Left cardiac atrium (tissue), 4 donors: ENCODE measurements around the gene LRRC75A. TPM values are rescaled to one million over a fixed set of nuclear protein-coding genes. Genes with fewer than 3 reads are reported as not detected.

ENCODE experiments used
- ATAC-seq, 2 donors: fragments of 200-7000 bp; cut with Tn5 transposase; one replicate each; pipeline ENCODE4 v1.9.1; 2020; ENCODE audit warnings: mild to moderate bottlenecking in 2 of 2, moderate library complexity in 2 of 2
- DNase-seq: peaks from one replicate; pipeline ENCODE4 v3.0.0-alpha.2; 2020
- intact Hi-C, 2 donors: fragments of 100-400 bp; cut with DNase I; formaldehyde crosslinking; loops; one replicate each; pipeline versions ENCODE4 v1.14.1 to v1.15.1; 2022 to 2023
- total RNA-seq, 2 donors: library from RNA; stranded (reverse); fragmentation: NEBNext Ultra II Directional; extraction: Animal tissue kit (Norgen Biotek cat#: 25700); gene quantifications; one replicate each; pipeline ENCODE4 v1.2.1, GENCODE V29; 2021
- donor health status: DM: no; HTN: yes; CAD: no.
- donor health status: DM: no; HTN: yes; CAD: no; lungs with severe emphysema.
- donor health status: DM: yes; HTN: yes; CAD: no.
- donor health status: Dilated cardiomyopathy.

Gene LRRC75A
- total RNA-seq, 2 donors from 2014 or later = 0.60 to 0.91 TPM

DNA sequence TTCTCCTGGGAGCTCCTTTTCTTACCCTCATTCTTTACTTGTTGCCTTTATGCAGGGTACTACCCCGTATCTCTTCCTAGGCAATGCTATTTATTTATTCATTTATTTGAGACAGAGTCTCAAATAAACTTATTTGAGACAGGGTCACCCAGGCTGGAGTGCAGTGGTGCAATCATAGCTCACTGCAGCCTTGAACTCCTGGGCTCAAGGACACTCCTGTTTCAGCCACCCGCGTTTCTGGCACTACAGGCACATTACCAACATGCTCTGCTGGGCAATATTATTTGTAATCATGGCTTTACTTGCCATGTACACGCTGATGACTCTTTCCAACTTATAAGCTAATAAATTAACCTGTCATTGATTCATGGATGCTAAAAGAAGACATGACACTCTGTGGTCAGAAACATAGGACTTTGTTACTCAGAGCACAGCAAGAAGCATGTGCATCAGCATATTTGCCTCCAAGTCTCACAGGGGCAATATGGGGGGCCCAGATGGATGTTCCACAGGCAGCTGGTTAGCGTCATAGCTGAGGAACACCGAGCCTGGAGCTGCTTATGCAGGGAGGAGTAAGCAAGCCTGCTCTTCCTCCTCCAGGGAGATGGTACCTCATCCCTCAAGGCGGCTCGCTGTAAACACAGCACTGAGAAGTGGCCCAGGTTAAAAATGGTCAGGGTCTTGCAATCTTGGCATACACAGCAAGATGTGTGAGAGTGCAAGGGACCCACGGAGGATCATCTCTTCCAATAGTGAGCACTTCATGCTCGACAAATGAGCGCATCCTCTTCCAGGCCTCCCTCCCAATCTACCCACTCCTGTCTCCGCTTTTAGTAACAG lies 4.2 kb upstream of the LRRC75A start:
- no peak for ATAC-seq
- intact Hi-C loops = no loop called here
- no peak for DNase-seq

DNA sequence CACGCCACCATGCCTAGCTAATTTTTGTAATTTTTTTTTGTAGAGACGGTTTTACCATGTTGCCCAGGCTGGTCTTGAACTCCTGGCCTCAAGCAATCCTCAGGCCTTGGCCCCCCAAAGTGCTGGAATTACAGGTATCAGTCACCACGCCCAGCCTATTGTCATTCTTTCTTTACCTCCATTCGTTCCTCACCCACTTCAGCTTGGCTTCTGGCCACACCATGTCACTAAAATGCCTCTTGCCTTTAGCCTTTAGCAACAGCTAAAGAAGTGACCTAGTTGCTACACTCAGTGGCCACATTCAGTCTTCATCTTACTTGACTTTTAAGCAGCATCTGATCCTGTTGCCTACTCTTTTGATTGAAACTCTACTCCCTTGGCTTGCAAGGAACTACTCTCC lies 3.6 kb upstream of the LRRC75A start:
- intact Hi-C loops = no loop called here
- DNase-seq (no peak), ATAC-seq (no peak)

DNA sequence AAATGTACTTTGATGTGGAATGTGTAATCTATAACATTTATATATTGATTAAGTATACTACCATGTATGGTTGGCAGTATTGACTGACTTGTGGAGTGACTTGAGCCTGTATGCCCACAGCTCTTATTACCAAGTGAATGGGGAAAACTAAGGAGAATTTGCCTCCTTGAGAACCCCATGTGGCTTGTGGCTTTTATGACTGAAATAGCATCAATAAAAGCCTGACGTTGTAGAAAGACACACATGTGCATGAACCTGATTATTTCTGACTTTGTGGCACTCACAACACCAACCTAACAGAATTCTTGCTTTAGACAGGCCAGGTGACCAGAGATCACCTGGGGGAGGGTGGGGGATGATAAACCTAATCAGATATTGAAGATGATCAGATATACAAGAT lies 2.1 kb upstream of the LRRC75A start:
- no peak for ATAC-seq
- intact Hi-C loops = no loop called here
- DNase-seq = no peak

DNA sequence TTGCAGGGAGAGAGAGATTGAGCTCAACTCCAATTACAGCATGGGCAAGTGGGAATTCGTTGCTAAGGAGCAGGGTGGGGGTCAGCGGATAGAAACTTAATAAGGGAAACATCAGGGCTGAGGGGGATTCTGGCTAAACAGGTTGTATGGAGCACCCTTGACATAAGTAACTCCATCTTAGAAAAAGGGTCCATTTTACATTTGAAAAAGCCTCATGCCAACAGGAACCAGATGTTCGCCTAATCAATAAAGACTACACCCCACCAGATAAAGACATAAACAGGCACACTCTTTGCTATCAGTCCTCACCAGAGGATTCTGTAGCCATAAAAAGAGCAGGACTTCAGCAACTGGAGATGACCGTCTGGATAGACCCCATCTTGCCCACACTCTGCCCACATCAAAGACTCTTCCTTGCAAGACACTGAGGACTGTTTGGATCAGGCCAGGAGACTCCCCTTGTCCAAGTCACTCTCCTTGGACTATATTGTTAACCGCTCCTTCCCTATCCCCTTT lies 1.6 kb upstream of the LRRC75A start:
- intact Hi-C loops = no loop called here
- DNase-seq = no peak
- ATAC-seq = no peak

DNA sequence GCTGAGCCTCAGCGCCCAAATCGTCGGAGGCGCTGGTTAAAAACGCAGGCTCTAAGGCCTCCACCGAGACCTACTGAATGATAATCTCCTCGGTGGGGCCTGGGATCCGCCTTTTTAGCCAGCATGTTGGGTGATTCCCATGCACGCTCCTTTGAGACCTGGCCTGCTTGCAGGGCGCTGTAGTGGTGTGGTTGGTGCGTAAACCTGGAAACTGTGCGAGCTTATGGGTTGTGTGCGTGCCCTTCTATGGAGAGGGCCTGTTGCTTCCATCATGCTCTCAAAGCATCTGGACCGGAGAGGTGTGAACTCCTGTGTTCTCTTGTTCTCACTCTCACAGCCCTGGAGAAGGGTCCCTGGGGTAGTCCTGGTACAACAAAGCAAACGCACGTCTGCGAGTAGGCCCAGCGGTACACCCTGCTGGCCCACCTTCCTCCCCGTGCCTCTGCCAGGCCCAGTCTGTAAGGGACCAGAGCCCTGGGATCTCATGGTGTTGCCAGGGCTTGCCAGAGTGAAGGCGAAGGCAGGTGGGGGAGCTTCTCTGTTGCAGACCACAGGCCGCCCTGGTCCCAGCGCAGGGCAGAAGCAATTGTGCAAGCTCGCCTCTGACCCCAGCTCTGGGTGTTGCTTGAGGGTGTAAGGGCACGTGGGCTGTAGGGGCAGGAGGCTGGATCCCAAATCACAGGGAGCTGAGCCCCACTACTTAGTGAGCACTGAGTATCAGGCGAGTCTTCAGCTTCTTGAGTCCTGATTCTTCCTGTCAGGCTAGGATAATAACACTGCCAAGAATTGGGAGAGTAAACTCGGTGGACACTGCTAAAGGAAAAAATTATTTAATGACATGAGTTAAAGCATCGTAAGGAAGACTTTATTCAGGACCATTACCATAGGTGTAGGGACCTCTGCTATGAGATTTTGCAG lies 879 bp upstream of the LRRC75A start:
- intact Hi-C loops = no loop called here
- ATAC-seq (peak in 1 of 2 donors; percentile 2), DNase-seq (no peak)

DNA sequence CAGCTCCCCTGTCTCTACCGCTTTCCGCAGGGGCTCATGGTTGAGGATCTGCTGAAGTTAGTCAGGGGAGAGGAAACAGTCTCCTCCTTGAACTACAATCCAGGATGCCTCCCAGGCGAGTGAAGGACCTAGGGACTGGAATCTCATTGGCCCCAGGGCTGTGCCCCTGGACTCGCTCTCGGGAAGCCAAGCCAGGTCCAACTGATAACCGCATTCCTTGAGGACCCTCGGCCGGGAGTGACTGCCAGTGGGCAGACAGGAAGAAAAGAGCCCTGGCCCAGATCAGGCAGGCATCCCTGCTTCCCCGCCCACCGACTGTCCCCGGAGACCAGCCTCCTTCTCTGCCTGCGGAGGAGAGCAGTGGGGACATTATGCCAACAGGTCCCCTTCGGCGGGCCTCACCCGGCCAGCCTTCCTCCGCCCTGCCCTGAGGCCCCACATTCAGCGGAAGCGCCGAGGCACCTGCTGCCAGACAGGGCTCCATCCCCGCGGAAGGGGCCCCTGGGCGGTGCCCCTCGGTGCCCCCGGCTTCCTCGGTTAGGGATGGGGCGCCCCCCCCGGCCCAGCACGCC lies 776 bp downstream of the LRRC75A start:
- ATAC-seq = peak in 1 of 2 donors; percentile 13
- no peak for DNase-seq
- intact Hi-C loops = no loop called here

DNA sequence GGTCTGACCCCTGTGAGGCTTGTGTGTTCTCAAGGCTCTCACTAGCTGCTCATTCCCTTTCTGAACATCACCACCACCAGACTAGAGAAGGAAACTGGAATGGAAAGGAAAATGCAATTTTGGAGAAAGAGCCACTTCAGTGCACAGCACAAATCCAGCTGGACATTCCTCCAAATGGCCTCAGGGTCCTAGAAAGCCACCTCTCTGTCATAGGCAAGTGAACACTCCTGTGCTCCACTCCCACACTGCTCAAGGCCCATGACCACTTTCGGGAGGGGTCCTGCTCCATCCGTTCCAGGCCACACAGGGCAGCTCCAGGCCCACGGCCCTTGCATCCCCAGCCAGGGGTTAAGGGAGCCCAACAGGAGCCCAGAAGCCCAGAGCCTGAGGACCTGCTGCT lies 2.6 kb downstream of the LRRC75A start:
- intact Hi-C loops = no loop called here
- ATAC-seq = no peak
- no peak for DNase-seq

DNA sequence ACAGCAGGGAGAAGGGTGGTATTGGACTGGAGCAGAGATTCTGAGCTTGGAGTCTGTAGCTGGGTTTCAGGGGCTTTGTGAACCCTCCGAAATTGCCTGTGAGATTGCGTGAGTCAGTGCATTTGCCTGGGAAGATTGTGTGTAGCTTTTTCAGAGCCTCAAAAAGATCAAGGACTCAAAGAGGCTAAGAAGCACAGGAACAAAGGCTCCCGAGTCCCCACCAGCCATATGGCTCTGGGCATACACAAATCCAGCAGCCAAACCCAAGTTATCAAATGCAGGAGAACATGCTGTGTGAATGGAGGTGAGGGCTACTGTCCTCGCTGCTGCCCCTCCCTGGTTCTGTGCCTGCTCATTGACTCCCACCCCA lies 3.0 kb downstream of the LRRC75A start:
- intact Hi-C loops = no loop called here
- DNase-seq = no peak

DNA sequence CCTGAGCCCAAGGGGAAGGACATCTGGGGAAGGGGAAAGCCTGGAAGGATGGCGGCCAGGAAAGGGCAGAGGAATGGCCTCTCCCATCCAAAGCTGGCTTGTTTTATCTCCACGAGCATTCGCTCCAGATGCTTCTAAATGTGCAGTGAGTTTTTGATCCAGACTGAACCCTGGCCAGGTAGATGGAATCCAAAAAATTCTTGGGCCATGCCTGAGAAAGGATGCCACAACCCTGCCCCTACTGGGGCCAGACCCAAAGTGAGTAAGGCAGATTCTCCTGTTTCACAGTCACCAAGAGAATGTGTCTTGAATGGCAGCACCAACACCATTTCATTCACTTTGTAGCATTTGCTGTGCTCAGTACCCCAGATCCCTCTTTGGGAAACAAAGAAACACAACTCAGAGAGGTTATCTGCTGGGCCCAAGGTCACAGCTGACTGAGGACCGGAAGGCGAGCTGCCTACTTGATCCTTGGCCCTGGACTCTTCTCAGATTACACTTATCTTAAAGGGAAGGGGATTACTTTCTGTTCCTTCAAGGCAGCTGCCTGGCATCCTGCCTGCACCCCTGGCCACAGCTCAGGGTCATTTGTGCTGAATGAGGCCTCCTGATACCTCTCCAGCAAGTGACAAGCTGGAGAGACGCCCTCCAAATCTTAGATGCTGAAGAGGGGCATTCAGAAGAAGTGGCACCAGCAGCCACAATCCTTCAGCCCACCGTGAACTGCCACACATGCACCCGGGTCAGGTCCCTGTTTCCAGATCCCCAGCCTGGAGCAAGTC lies 3.6 kb downstream of the LRRC75A start:
- DNase-seq = no peak
- ATAC-seq = no peak
- intact Hi-C loops = no loop called here

More for the DNA sequence above, 3.0 kb downstream of the LRRC75A start:
- ATAC-seq = no peak

DNA sequence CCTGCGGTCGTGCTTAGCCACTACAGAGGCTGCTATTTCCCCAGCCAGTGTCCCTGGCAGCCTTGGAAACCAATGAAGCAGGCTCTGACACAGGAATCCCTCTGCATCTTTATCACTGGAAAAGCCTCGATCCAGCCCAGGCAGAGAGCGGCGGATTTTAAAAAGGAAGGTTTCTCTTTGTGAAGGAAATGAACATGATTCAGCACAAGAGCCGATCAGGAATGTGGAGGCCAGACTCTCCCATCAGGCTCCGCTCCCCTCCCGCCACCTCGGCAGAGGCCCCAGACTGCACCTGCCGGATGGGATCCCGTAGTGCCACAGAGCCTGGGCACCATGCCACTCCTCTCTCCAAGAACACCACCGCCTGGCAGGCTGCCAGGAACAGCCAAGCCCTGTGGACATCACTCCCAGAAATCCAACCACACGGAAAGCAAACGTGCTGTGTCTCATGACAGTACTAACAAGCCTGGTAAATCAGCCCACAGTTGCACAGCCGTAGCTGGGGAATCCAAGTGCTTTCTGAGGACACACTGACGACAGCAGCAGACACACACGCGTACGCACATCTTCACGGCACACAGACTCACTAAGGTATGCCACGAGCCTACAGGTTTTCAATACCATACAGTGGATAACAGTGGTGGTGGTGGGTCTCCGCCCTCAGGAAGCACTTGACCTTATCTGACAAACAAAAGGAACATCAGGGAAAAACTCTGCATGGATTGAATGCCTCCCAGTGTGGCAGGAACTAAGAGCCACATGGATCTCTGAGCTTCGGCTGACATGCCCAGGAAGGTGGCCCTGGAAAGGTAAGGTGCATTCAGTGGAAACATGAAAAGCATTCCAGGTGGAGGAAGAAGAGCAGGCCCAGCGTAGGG lies 5.4 kb downstream of the LRRC75A start:
- peak; percentile 67 to 68 for ATAC-seq
- intact Hi-C loops = no loop called here
- DNase-seq = peak; percentile 78

DNA sequence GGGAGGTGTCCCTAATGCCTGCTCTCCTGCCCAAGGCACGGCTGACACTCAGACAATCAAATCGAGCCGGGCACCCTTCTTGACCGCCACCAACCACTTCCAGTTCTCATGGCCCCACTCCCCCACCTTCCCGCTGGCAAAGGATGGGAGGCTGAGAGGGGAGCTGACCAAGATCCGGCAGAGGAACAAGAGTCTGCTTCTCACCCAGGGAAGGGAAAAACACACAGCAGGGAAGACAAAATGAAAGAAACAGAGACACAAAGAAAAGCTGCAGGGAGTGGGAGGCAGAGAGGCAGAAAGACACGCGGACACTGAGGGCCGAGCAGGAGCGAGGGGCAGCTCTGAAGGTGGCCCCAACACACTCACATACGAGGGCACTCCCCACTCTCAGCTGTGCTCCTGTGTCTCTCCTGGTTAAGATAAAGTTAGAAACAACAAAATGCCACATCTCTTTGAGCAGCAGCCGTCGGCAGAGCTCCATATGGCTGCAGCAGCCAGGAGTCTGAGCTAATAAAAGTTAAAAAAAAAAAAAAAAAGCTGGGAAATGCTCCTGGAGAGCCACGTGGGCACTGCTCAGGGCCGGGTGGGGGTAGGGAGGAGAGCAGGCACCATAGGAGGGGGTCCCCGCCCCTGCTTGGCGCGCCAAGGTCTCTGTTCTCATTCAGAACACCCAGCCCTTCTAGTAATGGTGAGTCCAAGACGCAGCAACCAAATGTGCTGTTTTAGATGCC lies 7.4 kb downstream of the LRRC75A start:
- ATAC-seq (no peak), DNase-seq (no peak)
- intact Hi-C loops = no loop called here

DNA sequence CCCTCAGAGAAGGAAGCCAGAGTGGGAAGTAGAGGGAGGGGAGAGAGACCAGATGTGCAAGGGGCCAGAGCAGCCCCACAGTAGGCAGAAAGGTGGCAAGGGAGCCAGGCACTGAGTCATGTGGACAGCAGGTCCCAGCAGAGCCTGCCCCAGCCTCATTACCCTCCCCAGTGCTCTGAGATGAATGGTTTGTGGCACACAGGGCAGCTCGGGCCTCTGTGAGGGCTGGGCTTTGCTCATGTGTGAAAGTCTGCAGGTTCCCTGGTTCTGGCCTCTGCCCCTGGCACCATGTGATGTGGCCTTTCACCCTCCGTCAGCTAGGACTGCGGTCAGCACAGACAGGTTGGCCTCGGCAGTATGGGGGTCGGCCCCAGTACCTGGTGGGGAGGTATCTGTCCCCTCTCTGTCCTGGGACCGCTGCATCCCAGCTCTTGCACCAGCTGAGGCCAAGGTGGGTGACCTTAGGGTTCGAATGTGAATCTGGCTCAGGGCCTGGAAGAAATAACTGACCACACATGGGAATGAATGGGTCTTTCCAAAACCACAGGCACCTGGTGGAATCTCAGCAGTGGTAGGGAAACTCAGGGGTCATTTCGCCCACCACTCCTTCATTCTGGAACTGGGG lies 8.9 kb downstream of the LRRC75A start:
- intact Hi-C loops = no loop called here
- DNase-seq (no peak), ATAC-seq (no peak)

DNA sequence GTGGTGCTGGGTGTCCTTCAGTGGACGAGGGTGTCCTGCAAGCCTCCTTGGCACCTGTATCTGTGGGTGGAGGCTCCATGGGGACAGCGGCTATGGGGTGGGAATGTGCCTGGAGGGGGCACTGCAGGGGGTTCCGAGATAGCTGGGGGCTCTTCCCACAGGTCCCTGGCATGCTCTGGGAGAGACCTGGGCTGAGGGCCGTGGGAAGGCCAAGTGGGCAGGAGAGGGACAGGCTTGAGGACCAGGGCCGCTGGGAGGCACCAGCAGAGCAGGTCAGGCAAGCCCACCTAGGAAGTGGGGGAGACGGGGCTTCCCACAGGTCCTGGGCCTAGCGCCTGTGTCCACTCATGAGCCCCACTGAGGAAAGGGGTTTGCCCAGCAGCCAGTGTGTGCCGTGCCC lies 9.7 kb downstream of the LRRC75A start:
- intact Hi-C loops = no loop called here
- ATAC-seq (no peak), DNase-seq (no peak)

DNA sequence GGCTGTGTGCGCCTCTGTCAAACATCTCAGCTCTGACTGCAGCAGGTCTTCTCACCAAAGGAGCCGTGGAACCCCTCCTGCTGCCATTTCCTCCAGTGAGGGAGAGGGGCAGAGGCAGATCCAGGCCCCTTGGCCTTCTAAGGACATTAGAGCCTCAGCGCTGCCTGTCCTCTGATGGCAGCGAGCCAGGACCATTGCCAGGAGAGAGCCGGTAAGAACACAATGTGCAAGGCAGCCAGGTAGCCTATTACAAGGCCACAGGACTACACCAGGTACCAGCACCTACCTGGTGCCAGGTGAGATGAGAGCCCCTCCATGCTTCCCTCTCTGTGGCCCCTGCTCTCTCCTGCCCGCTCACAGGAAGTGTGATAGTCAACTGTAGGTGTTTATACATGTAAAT lies 11.0 kb downstream of the LRRC75A start:
- intact Hi-C loops = no loop called here
- no peak for ATAC-seq
- DNase-seq = no peak

DNA sequence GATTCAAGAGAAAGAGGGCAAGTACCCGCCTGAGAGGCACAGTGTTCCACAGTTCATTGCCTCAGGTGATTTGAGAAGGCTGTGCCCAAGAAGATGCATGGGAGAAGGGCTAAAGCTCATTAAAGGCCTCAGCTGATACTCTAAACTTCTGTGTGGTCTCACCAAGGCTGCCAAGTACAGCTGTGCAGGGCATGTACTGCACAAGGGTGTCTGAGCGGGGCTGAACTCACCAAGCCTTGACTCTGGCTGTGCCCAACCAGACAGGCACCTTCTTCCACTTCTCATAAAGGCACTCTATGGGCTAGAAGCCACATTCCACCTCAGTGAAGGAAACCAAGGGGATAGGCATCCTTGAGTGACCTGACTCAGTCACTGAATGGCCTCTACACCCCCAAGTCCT lies 12.7 kb downstream of the LRRC75A start:
- ATAC-seq (no peak), DNase-seq (no peak)
- intact Hi-C loops = no loop called here

DNA sequence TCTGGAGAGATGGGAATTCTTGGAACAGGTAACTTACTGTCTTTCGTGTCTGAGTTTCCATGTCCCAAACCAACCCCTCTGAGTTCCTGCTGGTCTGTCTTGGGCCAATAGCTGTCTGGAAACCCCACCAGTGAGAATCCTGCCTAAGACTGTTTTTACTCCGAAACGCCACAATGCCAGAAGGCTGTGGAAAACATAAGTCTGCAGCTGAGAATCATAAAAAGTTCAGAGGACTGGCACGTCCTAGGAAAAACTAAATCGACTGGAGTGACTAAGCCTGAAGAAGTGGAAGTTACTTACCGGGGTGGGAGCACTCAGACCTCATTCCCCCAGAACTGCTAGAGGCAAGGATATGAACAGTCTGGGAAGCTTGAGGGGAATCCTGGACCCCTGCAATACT lies 13.3 kb downstream of the LRRC75A start:
- no peak for ATAC-seq
- no peak for DNase-seq
- intact Hi-C loops = no loop called here

DNA sequence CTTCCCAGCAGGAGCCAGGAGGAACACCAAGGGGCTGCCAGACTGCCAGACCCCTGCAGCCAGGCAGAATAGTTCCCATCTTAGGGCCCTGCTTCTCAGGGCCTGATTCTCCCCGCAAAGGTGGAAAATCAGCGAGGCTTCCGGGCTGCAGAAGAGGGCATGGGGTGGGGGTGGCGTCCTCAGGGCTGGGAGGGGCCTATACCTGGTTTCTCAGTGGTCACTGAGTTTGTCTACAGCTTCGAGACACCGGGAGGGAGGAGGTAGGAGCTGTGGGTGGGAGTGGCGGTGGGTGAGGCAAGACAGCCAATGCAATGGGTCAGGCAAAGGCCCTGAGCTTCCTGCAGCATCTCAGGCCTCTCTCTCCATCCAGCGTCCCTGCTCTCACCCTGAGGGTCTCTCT lies 14.3 kb downstream of the LRRC75A start:
- no peak for DNase-seq
- peak; percentile 3 to 17 for ATAC-seq
- intact Hi-C loops = no loop called here
